Caki2 (cell line): Measurements from ENCODE around the gene LIMA1. TPM values are rescaled to one million over a fixed set of nuclear protein-coding genes. Genes with fewer than 3 reads are reported as not detected.
"Not testable (repeated sequence)": the region's sequence is repeated elsewhere in the genome, so short reads cannot be mapped to it uniquely, and the experiment has no call there.

Experiments
- DNase-seq: peaks from one replicate; pipeline ENCODE4 v3.0.0-alpha.2; 2015; ENCODE audit warnings: low read depth
- in situ Hi-C: cut with HindIII; loops from 2 replicates; pipeline ENCODE4 v1.10.0; 2016; ENCODE audit warnings: low sequenced_read_pairs, low pct_unique_long_range_greater_than_20kb, mixed read lengths
- total RNA-seq: library from RNA; depleted of rRNA; stranded (reverse); fragments of >200 nt; shearing (Covaris generic); gene quantifications from 2 replicates; pipeline ENCODE4 v1.2.3, GENCODE V29; 2014; ENCODE audit warnings: low replicate concordance

The LIMA1 gene
- total RNA-seq, 1 experiment from 2014 or later: 22.0 TPM

DNA sequence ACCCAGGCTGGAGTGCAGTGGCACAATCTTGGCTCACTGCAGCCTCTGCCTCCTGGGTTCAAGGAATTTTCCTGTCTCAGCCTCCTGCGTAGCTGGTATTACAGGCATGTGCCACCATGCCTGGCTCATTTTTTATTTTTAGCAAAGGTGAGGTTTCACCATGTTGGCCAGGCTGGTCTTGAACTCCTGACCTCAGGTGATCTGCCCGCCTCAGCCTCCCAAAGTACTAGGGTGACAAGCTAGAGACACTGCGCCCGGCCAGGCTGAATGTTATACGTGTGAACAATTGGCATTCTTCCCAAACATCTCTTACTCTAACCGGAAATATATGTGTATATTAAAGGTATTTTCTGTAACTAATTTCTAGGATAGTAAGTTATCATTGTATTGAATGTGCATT, 13.2 kb upstream of the LIMA1 start:
- no peak for DNase-seq
- in situ Hi-C loops: no loop called here

- in situ Hi-C loops: no loop called here
- DNase-seq: no peak
These were observed 8.1 kb upstream of the LIMA1 start for GRCh38 chr12:50291377-50291776.

DNA sequence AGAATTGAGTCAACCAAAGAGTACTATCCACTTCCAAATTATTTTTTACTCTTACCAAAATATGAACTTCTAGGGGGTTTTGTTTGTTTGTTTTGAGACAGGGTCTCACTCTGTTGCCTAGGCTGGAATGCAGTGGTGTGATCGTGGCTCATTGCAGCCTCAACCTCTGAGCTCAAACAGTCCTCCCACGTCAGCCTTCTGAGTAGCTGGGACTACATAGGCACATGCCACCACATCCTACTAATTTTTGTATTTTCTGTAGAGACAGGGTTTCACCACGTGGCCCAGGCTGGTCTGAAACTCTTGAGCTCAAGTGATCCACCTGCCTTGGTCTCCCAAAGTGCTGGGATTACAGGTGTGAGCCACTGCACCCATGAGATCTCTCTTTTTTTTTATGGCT, 7.4 kb upstream of the LIMA1 start:
- DNase-seq, in situ Hi-C loops: not testable (repeated sequence)

DNA sequence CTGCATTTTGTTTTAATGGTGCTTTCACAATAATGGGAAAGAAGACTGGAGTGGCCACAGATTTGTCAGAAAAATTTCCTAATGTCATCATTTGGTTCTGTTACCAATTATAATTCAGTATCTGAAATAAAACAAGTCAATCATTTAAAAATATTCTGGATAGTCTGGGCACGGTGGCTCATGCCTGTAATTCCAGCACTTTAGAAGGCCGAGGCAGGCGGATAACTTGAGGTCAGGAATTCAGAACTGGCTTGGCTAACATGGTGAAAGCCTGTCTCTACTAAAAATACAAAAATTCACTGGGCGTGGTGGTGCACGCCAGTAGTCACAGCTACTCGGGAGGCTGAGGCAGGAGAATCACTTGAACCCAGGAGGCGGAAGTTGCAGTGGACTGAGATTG, 4.0 kb upstream of the LIMA1 start:
- DNase-seq: no peak
- in situ Hi-C loops: loop anchor here (10.0 kb wide), 1 partner anchor 172 kb away; the partner anchor contains the start of gene COX14

DNA sequence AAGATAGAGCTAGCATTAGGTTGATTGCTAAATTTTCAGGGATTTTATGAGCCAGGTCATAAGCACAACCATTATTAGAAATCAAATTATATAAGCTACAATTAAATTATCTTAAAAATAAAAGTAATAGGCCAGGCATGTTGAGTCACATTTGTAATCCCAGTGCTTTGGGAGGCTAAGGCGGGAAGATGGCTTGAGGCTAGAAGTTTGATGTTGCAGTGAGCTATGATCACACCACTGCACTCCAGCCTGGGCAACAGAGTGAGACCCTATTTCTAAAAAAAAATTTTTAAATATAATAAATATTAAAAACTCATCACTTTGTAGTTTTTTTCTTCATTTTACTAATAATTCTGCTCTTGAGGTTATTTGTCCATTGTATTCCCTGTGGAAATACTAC, 1.9 kb upstream of the LIMA1 start:
- no peak for DNase-seq
- in situ Hi-C loops: loop anchor here (10.0 kb wide), 1 partner anchor 170 kb away; the partner anchor contains the start of gene COX14

DNA sequence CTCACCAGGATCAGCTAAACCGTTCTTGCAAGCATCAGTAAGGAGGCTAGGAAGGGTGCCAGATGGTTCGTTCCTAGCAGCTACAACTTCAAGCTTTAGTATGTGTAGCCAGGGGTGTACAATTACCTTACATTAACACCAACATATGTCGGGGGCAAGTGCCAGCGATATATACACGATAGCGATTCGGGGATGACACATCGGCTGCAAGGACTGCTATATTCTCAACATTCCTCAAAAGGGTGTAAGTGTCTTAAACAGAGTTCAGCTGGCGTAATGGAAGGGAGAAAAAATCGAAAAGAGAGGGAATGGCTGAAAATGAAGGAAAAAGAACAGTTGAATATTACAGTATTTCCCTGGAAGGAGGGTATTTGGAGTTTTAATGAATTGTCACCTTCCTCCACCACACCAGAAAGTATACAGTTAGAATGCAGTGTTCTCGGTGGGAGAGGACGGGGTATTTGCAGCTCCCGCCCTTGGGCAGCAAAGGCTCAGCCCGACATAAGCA, 545 bp downstream of the LIMA1 start:
- no peak for DNase-seq
- in situ Hi-C loops: loop anchor here (10.0 kb wide), 1 partner anchor 168 kb away; the partner anchor contains the start of gene COX14

GRCh38 chr12:50279501-50279900, 3.8 kb downstream of the LIMA1 start:
- DNase-seq: no peak
- in situ Hi-C loops: no loop called here

DNA sequence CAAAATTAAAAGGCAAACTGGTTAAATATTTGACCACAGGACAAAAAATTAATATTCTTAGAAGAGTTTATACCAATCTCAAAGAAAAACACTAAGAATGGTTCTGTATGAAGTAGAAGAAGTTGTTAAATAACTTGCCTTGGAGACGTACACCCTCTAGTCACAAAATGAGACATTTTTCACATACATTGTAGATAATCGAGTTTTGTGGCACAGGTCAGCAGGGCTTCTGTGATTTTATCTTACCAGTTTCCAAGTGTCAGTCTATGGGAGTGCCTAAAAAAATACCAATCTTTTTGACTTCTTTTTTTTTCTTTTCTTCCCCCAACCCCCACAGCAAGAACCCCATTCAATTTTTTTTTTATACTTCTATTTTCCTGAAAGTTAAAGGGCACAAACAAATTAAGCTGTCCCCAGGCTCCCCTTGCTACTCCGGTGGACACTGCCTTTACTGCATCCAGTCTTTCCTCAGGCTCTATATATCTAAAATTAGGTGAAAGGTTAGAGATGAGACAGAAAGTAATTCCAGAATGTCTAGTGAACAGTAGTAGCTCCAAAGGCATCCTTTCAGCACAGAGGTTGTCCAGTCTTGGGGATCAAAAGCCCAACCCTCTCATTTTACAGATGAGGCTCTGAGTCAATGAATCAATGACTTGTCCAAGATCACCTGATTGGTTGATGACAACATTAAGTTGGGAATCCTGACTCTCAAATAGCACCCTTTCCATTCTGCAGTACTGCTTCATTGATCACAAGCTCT, 6.2 kb downstream of the LIMA1 start:
- no peak for DNase-seq
- in situ Hi-C loops: no loop called here

DNA sequence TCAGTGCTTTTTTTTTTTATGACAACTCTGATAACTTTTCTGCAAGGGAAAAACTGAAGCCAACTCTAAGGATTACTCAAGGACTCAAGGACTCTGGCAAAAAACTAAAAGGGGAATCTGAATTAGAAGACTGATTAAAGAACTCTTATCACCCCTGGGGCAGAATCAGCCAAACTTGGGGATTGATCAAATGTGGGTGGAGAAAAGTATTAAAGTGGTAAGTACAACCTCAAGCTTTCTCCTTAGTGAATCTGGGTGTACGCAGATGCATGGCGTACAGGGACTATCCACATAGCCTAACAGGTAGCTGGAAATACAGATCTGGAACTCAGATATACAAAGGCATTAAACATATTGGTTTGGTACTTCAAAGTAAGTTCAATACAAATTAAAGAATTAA, 7.3 kb downstream of the LIMA1 start:
- in situ Hi-C loops: no loop called here
- DNase-seq: no peak

DNA sequence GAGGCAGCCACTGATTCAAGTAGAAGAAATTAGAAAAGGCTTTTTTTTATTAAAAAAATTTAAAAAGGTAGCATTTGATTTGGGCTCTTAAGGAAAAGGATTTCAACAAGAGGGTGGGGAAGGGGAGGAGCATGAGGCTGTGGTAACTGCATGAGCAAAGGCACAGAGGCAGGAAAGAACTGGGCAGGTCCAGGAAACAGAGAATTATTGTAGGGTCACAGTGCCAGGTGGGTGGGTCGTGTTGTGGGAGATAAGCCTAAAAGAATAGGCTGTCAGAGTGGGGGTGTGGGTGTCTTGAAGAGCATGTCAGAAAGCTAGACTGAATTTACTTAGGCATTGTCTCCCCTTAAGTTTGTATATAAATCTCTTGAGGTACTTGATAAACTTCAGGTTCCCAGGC, 7.8 kb downstream of the LIMA1 start:
- in situ Hi-C loops: no loop called here
- no peak for DNase-seq

DNA sequence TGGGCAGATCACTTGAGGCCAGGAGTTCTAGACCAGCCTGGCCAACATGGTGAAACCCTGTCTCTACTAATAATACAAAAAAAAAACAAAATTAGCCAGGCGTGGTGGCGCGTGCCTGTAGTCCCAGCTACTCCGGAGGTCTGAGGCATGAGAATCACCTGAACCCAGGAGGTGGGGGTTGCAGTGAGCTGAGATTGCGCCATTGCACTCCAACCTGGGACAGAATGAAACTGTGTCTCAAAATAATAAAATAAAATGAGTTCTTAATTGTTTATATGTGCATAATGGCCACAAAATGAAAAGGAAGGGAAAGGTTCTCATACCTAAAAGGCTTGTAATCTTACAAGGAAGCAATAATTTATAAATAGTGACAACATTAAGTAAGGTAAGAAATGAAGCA, 8.2 kb downstream of the LIMA1 start:
- DNase-seq, in situ Hi-C loops: not testable (repeated sequence)

- in situ Hi-C loops: no loop called here
- no peak for DNase-seq
These were observed 11.5 kb downstream of the LIMA1 start for GRCh38 chr12:50271724-50272247.

DNA sequence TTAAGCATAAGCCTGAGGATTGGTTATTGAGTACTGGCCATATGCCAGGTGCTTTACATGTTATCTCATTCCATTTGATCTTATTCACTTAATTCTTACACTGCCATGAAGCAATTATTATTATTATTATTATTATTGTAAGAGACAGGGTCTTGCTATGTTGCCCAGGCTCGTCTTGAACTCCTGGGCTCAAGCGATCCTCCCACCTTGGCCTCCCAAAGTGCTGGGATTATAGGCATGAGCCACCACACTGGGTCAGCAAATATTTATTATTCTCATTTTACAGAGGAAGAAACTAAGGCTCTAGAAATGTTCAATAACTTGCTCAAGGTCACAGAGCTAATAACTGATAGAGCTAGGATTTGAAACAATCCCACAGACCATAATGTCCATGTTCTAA, 14.8 kb downstream of the LIMA1 start:
- in situ Hi-C loops: no loop called here

DNA sequence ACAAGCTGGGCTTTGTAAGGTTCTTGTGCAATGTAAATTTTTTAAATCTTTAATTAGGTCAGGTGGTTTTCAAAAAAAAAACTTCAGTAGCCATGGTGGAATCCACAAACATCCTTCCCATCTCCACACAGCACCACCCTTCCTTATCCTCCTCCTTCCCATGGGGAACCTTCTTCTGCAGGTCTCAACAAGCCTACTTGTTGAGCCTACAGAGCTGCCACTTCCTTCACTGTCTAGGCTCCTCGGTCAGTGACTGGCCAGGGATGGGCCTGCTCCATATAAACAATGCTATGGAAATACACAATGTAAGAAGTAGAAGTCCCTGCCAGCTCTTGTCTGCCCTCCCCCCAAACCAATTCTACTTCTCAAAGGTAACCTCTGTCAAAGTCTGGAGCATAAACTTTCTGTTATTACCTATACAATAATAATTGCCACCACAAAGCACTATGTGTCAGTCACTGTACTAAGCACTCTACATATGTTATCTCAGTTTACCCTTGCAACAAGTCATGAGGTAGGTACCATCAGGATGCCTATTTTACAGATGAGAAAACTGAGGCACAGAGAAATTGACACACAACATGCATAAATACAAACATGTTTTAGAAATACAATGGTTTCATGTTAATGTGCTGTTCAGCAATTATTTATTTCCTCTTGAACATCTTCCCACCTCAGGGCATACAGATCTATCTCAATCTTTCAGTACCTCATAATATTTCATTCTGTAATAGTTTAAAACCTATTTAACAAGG, 17.4 kb downstream of the LIMA1 start:
- no peak for DNase-seq
- in situ Hi-C loops: no loop called here

More for the DNA sequence above, 14.8 kb downstream of the LIMA1 start:
- no peak for DNase-seq

DNA sequence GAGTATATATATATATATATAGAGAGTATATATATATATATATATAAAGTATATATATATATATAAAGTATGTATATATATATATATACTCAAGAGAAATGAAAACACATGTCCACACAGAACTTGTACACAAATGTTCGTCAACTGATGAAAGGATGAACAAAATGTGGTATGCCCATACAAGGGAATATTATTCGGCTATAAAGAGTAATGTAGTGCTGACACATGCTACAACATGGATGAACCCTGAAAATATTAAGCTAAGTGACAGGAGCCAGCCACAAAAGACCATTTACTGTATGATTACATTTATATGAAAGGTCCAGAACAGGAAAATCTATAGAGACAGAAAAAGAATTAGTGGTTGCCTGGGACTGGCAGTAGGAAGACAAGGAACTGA, 19.5 kb downstream of the LIMA1 start:
- DNase-seq: no peak
- in situ Hi-C loops: no loop called here

DNA sequence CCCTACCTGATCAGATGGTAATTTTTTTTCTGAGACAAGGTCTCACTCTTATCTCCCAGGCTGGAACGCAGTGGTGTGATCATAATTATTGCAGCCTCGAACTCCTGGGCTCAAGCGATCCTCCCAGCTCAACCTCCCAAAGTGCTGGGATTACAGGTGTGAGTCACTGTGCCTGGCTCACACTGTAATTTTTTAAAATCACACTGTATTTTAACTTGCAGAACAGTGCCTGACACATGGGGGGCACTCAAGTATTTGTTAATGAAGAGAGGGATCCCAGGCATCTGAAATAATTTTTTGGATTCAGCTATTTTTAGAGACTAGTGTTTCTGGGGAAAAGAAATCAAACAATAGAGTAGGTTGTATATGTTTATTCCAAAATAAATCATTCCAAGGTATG, 21.7 kb downstream of the LIMA1 start:
- no peak for DNase-seq
- in situ Hi-C loops: no loop called here

DNA sequence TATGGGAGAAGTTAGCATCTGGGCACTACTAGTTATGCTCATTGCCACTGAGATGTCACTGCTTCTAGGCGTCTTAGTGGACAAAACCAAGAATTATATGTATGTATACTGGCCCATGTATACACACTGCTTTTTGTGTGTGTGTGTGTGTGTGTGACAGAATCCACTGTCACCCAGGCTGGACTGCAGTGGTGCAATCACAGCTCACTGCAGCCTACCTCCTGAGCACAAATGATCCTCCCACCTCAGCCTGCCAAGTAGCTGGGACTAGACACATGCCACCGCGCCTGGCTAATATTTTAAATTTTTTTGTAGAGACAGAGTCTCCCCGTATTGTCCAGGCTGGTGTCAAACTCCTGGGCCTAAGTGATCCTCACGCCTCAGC, 25.2 kb downstream of the LIMA1 start:
- in situ Hi-C loops: no loop called here
- DNase-seq: no peak

DNA sequence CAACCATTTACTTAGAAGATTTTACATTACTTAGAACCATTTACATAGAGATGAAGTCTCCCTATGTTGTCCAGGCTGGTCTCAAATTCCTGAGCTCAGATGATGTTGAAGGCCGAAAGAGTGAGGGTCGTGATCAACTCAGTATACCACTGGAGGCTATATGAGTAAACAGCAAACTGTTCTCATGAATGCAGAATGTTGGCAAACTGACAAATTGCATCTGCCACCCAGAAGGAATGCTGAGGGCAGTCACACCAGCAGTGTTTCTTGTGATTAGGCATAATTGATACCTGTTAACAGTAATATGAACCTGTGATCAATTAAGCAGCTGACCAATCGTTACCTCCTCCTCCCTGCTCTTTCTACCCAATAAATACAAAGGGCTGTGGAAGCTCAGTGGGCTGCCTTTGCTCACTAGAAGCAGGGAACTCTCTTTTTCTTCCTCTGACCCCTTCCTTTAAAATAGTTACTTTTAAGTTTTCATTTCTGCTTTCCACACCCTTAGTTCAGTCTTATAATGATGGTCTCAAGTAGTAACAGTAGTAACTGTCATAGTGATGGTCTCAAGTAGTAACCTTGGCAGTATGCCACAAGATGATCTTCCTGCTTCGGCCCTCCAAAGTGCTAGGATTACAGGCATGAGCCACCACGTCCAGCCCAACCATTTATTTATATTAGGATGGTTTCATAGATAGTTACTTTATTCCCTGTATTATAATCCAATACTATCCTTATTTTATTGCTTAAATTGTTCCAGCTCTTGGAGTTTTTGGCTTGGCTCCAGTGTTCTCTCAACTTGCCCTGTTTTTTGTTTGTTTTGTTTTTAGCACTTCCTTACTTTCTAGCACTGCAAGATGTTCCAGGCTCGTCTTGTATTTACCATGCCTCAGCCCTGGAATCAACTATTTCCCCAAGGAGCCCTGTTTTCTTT, 25.8 kb downstream of the LIMA1 start:
- in situ Hi-C loops: no loop called here

More for the DNA sequence above, 25.8 kb downstream of the LIMA1 start:
- DNase-seq: no peak
